HUES64 (cell line): ENCODE data around the gene MRPS2.
"Not testable (repeated sequence)": the region's sequence is repeated elsewhere in the genome, so short reads cannot be mapped to it uniquely, and the experiment has no call there.

ENCODE experiments used
- H3K27ac ChIP-seq: 2 replicates; pipeline ENCODE4 v1.7.0; 2013; ENCODE audit warnings: low read depth, low read length, inconsistent platforms
- H3K27me3 ChIP-seq: 2 replicates; pipeline ENCODE4 v1.6.1; 2013; ENCODE audit warnings: mild to moderate bottlenecking, low read length; ENCODE audit not compliant: insufficient read depth
- H3K36me3 ChIP-seq: 2 replicates; pipeline ENCODE4 v1.6.1; 2013; ENCODE audit warnings: mild to moderate bottlenecking, low read length; ENCODE audit not compliant: insufficient read depth
- H3K4me1 ChIP-seq: 2 replicates; pipeline ENCODE4 v1.6.1; 2013; ENCODE audit warnings: mild to moderate bottlenecking, low read length, moderate library complexity; ENCODE audit not compliant: insufficient read depth
- H3K4me3 ChIP-seq: 2 replicates; pipeline ENCODE4 v1.5.1; 2013; ENCODE audit warnings: mild to moderate bottlenecking, low read length, moderate library complexity
- H3K9ac ChIP-seq: 2 replicates; pipeline ENCODE4 v1.6.1; 2013; ENCODE audit warnings: mild to moderate bottlenecking, low read depth, low read length
- H3K9me3 ChIP-seq: 2 replicates; pipeline ENCODE4 v1.6.1; 2013; ENCODE audit warnings: low read depth, low read length; ENCODE audit not compliant: insufficient read depth
- WGBS: fragments of 150-250, 120-280 bp; methylation state at CpG from one replicate; pipeline ENCODE4 v1.1.7; 2013; ENCODE audit warnings: missing lambda C conversion rate; 5-methylcytosine and 5-hydroxymethylcytosine counted together

The MRPS2 gene

GRCh38 chr9:135528842-135529435 lies 28.5 kb downstream of the MRPS2 start:
- WGBS: 96% methylated on average over 10 of the region's 10 CpGs
- H3K36me3 ChIP-seq, H3K27me3 ChIP-seq, H3K4me1 ChIP-seq, H3K9ac ChIP-seq, H3K27ac ChIP-seq, H3K4me3 ChIP-seq, H3K9me3 ChIP-seq: not testable (repeated sequence)

GRCh38 chr9:135530146-135530545 lies 29.7 kb downstream of the MRPS2 start:
- Histone ChIP-seq H3K4me3 (no peak overlapping the region), H3K27me3 (no peaks in the 10 kb centered on the region)
- WGBS: 85% methylated on average over 5 of the region's 5 CpGs

GRCh38 chr9:135531096-135531495 lies 30.6 kb downstream of the MRPS2 start:
- Histone ChIP-seq H3K27ac (no peak overlapping the region), H3K4me3 (no peak overlapping the region), H3K9ac (no peak overlapping the region), H3K27me3 (no peaks in the 10 kb centered on the region), H3K4me1 (peaks cover 3% of the 10 kb centered on the region; the same call in 1 of the 2 replicates), H3K9me3 (no peaks in the 10 kb centered on the region), H3K36me3 (no peaks in the 10 kb centered on the region)
- WGBS: 96% methylated on average over 10 of the region's 10 CpGs

More at GRCh38 chr9:135530146-135530545, 29.7 kb downstream of the MRPS2 start:
- H3K36me3 ChIP-seq: no peaks in the 10 kb centered on the region
- H3K9me3 ChIP-seq: no peaks in the 10 kb centered on the region
- no peak overlapping the region for H3K27ac ChIP-seq
- peaks cover 3% of the 10 kb centered on the region; the same call in 1 of the 2 replicates for H3K4me1 ChIP-seq
- no peak overlapping the region for H3K9ac ChIP-seq

- Histone ChIP-seq H3K36me3 (no peaks in the 10 kb centered on the region), H3K9me3 (no peaks in the 10 kb centered on the region), H3K4me3 (no peak overlapping the region), H3K9ac (no peak overlapping the region), H3K27me3 (no peaks in the 10 kb centered on the region), H3K27ac (no peak overlapping the region), H3K4me1 (peaks cover 3% of the 10 kb centered on the region; the same call in 1 of the 2 replicates)
- WGBS: 94% methylated on average over 3 of the region's 3 CpGs
These were observed 32.6 kb downstream of the MRPS2 start for GRCh38 chr9:135533113-135533512.

- Histone ChIP-seq H3K9me3 (no peaks in the 10 kb centered on the region), H3K9ac (no peak overlapping the region), H3K36me3 (no peaks in the 10 kb centered on the region), H3K4me3 (no peak overlapping the region), H3K27ac (no peak overlapping the region), H3K27me3 (no peaks in the 10 kb centered on the region), H3K4me1 (peaks cover 3% of the 10 kb centered on the region; the same call in 1 of the 2 replicates)
- 88% methylated on average over 12 of the region's 12 CpGs for WGBS
These were observed 33.2 kb downstream of the MRPS2 start for GRCh38 chr9:135533674-135534073.

GRCh38 chr9:135534192-135534711 lies 33.8 kb downstream of the MRPS2 start:
- not testable (repeated sequence) for H3K4me3 ChIP-seq, H3K9me3 ChIP-seq, H3K36me3 ChIP-seq, H3K9ac ChIP-seq, H3K27me3 ChIP-seq, H3K4me1 ChIP-seq, H3K27ac ChIP-seq
- WGBS: 61% methylated on average over 10 of the region's 10 CpGs

- H3K9ac ChIP-seq, H3K27me3 ChIP-seq, H3K27ac ChIP-seq, H3K4me1 ChIP-seq, H3K36me3 ChIP-seq, H3K4me3 ChIP-seq, H3K9me3 ChIP-seq: not testable (repeated sequence)
- WGBS: 91% methylated on average over 4 of the region's 4 CpGs
These were observed 34.3 kb downstream of the MRPS2 start for GRCh38 chr9:135534826-135535225.

GRCh38 chr9:135535631-135536030 lies 35.1 kb downstream of the MRPS2 start:
- H3K36me3 ChIP-seq, H3K27me3 ChIP-seq, H3K27ac ChIP-seq, H3K9ac ChIP-seq, H3K4me3 ChIP-seq, H3K9me3 ChIP-seq, H3K4me1 ChIP-seq: not testable (repeated sequence)
- 94% methylated on average over 13 of the region's 13 CpGs for WGBS

GRCh38 chr9:135536216-135536615 lies 35.7 kb downstream of the MRPS2 start:
- no peak overlapping the region for H3K27ac ChIP-seq
- no peaks in the 10 kb centered on the region for H3K27me3 ChIP-seq
- no peaks in the 10 kb centered on the region for H3K9me3 ChIP-seq
- H3K36me3 ChIP-seq: no peaks in the 10 kb centered on the region
- peaks cover 3% of the 10 kb centered on the region; the same call in 1 of the 2 replicates for H3K4me1 ChIP-seq
- no peak overlapping the region for H3K4me3 ChIP-seq
- 87% methylated on average over 8 of the region's 8 CpGs for WGBS
- no peak overlapping the region for H3K9ac ChIP-seq

GRCh38 chr9:135543262-135543894 lies 42.9 kb downstream of the MRPS2 start:
- H3K4me1 ChIP-seq, H3K27ac ChIP-seq, H3K4me3 ChIP-seq, H3K36me3 ChIP-seq, H3K9me3 ChIP-seq, H3K27me3 ChIP-seq, H3K9ac ChIP-seq: not testable (repeated sequence)
- WGBS: 92% methylated on average over 8 of the region's 8 CpGs

- WGBS: 94% methylated on average over 14 of the region's 18 CpGs
- Histone ChIP-seq H3K4me3 (no peak overlapping the region), H3K9ac (no peak overlapping the region), H3K36me3 (no peaks in the 10 kb centered on the region), H3K4me1 (no peaks in the 10 kb centered on the region), H3K9me3 (no peaks in the 10 kb centered on the region), H3K27ac (no peak overlapping the region), H3K27me3 (no peaks in the 10 kb centered on the region)
These were observed 44.6 kb downstream of the MRPS2 start for GRCh38 chr9:135544981-135545635.
